ENCODE results near the gene PDAP1. TPM values are rescaled to one million over a fixed set of nuclear protein-coding genes. Genes with fewer than 3 reads are reported as not detected.

The PDAP1 gene
- total RNA-seq, 2 donors from 2014 or later, result 65.0 to 87.5 TPM

DNA sequence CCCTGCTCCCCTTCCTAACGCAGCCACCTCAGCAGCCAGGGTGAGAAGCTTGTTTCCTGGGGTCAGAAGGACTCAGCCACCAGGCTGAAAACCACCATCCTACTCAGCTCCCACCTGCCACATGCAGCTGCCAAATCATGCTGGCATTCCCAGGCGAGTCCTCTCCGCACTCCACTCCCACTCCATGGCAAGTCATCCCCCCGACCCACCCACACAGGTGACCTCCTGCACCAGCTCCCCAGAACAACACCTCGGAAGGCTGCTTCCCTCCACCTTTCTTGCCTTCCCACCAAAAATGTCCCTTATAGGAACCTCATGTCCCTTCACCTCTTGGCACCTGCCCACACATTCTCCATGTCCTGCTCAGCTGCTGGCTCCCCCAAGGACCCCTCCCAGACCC lies 4.6 kb downstream of the PDAP1 start:
- peaks cover 15 to 20% of the 10 kb centered on the region in 2 donors for H3K4me1 ChIP-seq (ENCODE audit: control insufficient read depth in 1 of 2, low read depth in 2 of 2)
- H3K9me3 ChIP-seq, result no peaks in the 10 kb centered on the region
- no peaks in the 10 kb centered on the region for H3K27me3 ChIP-seq (replicated peaks; ENCODE audit: insufficient read depth)
- ATAC-seq (ENCODE audit: insufficient number of reproducible peaks, low FRiP score, low read depth) (no peak), DNase-seq (ENCODE audit: low spot score) (no peak)
- H3K27ac ChIP-seq, result no peak overlapping the region
- H3K4me3 ChIP-seq, result no peak overlapping the region
- TF ChIP-seq, protein P1, sequence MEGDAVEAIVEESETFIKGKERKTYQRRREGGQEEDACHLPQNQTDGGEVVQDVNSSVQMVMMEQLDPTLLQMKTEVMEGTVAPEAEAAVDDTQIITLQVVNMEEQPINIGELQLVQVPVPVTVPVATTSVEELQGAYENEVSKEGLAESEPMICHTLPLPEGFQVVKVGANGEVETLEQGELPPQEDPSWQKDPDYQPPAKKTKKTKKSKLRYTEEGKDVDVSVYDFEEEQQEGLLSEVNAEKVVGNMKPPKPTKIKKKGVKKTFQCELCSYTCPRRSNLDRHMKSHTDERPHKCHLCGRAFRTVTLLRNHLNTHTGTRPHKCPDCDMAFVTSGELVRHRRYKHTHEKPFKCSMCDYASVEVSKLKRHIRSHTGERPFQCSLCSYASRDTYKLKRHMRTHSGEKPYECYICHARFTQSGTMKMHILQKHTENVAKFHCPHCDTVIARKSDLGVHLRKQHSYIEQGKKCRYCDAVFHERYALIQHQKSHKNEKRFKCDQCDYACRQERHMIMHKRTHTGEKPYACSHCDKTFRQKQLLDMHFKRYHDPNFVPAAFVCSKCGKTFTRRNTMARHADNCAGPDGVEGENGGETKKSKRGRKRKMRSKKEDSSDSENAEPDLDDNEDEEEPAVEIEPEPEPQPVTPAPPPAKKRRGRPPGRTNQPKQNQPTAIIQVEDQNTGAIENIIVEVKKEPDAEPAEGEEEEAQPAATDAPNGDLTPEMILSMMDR (IDR thresholded peaks at IDR 0.05), result no peak
- H3K36me3 ChIP-seq, result peaks cover 35% of the 10 kb centered on the region

DNA sequence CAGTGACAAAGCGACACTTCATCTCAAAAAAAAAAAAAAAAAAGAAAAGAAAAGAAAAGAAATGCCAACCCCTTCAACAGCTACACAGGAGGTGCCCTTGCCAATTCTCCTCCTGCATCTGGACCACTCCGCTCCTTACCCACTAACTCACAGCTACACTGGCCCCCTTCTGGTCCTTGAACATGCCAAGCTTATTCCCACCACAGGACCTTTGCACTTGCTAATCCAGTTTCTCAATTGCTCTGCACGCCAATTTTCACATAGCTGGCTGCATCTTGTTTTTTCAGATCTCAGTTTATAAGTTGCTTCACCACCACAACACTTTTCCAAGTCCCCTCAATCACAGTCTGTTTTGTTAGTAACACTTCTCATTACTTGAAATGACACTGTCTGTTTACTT lies 5.5 kb downstream of the PDAP1 start:
- no peak for ATAC-seq (ENCODE audit: insufficient number of reproducible peaks, low FRiP score, low read depth)
- Histone ChIP-seq H3K9me3 (no peaks in the 10 kb centered on the region), H3K27ac (no peak overlapping the region), H3K4me3 (no peak overlapping the region), H3K36me3 (peaks cover 42% of the 10 kb centered on the region), H3K27me3 (replicated peaks; ENCODE audit: insufficient read depth) (no peaks in the 10 kb centered on the region), H3K4me1 (ENCODE audit: control insufficient read depth in 1 of 2, low read depth in 2 of 2) (peaks cover 15 to 20% of the 10 kb centered on the region in 2 donors)
- no peak for DNase-seq (ENCODE audit: low spot score)
- TF ChIP-seq, protein P1 (IDR thresholded peaks at IDR 0.05), result no peak

DNA sequence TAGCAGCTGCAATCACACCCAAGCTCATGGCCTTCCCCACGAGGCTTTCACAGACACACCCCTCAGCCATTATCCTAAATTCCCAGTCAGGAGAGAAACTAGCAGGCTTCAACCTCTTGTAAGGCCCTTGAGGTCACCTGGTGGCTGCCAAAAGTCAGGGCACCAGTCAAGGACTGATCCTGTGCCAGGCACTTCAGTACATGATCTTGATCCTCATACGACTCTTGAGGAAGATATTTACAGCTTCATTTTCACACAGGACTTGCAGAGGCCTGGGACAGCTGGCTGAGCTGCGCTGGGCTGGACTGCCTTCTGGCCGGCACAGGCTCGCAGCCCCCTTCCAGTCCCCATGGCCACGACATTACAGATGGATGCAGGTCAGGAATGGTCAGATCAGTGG lies 8.8 kb downstream of the PDAP1 start:
- TF ChIP-seq, protein P1 (IDR thresholded peaks at IDR 0.05), result no peak
- H3K4me1 ChIP-seq (ENCODE audit: control insufficient read depth in 1 of 2, low read depth in 2 of 2), result no peaks in the 10 kb centered on the region

DNA sequence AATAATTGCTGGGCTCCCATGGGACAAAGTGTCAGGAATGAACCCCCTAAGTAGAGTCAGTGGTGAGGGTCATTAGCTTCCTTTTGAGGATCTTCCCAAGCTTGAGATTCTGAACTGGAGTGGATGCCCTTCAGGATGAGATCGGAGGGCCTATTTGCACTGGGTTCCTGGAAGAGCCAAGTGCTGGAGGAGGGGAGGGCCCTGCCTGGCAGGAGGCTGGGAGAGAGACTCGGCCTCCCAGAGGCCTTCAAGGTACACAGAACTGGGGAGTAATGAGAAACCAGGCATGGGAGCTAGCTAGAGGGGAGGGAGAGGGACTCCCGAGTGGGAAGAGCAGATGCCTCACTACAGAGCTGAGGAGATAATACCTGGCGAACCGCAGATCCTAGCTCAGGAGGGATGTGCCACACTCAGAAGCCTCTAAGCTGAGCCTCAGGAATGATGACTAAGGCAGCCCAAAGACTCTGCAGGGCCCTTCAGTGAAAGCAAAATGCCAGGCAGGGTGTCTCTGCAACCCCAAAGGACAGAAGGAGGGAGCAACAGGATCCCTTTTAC lies 9.4 kb downstream of the PDAP1 start:
- Histone ChIP-seq H3K9me3 (no peaks in the 10 kb centered on the region), H3K27me3 (replicated peaks; ENCODE audit: insufficient read depth) (no peaks in the 10 kb centered on the region), H3K4me1 (ENCODE audit: control insufficient read depth in 1 of 2, low read depth in 2 of 2) (peaks cover 0 to under 1% of the 10 kb centered on the region in 2 donors), H3K4me3 (no peak overlapping the region), H3K36me3 (peaks cover 59% of the 10 kb centered on the region), H3K27ac (no peak overlapping the region)
- TF ChIP-seq, protein P1 (IDR thresholded peaks at IDR 0.05), result no peak
- DNase-seq (ENCODE audit: low spot score) (no peak), ATAC-seq (ENCODE audit: insufficient number of reproducible peaks, low FRiP score, low read depth) (no peak)

More for the DNA sequence above, 8.8 kb downstream of the PDAP1 start:
- no peak overlapping the region for H3K27ac ChIP-seq
- DNase-seq (ENCODE audit: low spot score) (no peak), ATAC-seq (ENCODE audit: insufficient number of reproducible peaks, low FRiP score, low read depth) (no peak)
- peaks cover 58% of the 10 kb centered on the region for H3K36me3 ChIP-seq
- no peaks in the 10 kb centered on the region for H3K27me3 ChIP-seq (replicated peaks; ENCODE audit: insufficient read depth)
- no peaks in the 10 kb centered on the region for H3K9me3 ChIP-seq
- H3K4me3 ChIP-seq, result no peak overlapping the region

DNA sequence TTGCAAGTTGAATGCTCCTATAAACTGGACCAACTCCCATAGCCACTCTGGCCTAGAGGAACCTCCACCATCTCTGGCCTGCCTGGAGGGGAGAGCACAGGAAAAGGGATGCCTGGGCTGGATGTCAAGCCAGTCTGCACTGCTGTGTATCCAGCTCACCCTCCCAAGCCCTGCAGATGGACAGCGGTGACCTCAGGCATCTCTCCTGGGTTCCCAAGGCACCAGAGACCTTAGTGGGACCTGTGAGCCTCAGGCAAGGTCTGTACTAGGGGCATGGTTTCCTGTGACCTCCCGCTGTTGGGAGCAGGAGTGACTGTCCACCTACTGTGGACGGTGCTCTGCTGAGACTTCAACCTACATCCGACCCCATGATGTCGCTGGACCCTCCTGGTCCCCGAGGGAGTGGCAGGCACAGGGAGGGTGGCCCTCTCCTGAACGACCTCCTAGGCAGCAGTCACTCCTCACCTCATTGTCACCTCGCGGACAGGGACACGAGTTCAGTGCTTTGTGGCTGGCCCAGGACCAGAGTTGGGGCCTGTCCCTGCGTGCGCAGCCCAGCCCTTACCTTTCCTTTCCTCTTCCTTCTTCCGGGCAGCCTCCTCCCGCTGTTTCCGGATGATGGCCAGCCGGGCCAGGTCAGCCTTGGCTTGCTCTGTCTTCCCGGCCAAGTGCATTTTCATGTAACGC lies 11.0 kb downstream of the PDAP1 start:
- Histone ChIP-seq H3K27ac (no peak overlapping the region), H3K4me1 (ENCODE audit: control insufficient read depth in 1 of 2, low read depth in 2 of 2) (peaks cover 7 to 12% of the 10 kb centered on the region in 2 donors), H3K4me3 (no peak overlapping the region), H3K36me3 (peaks cover 58% of the 10 kb centered on the region), H3K27me3 (replicated peaks; ENCODE audit: insufficient read depth) (no peaks in the 10 kb centered on the region), H3K9me3 (no peaks in the 10 kb centered on the region)
- DNase-seq (ENCODE audit: low spot score) (no peak), ATAC-seq (ENCODE audit: insufficient number of reproducible peaks, low FRiP score, low read depth) (no peak)
- TF ChIP-seq, protein P1 (IDR thresholded peaks at IDR 0.05), result no peak
